Trophoblast cell (in vitro differentiated cells and primary cell): Measurements from ENCODE around the gene DPP6.

Experiments used
- DNase-seq, 2 donors: peaks; one replicate each; pipeline ENCODE4 v3.0.0-alpha.2; 2016
- H2AFZ ChIP-seq: 2 replicates; pipeline ENCODE4 v1.6.1; 2013; ENCODE audit warnings: low read length, moderate library complexity, mild to moderate bottlenecking; ENCODE audit not compliant: insufficient read depth, poor library complexity
- H2AK5ac ChIP-seq: 2 replicates; pipeline ENCODE4 v1.6.1; 2013; ENCODE audit warnings: mild to moderate bottlenecking, low read length
- H2BK120ac ChIP-seq: 2 replicates; pipeline ENCODE4 v1.6.1; 2013; ENCODE audit warnings: low read length, mild to moderate bottlenecking, moderate library complexity; ENCODE audit not compliant: insufficient read depth, poor library complexity
- H2BK12ac ChIP-seq: 2 replicates; pipeline ENCODE4 v1.6.1; 2013; ENCODE audit warnings: mild to moderate bottlenecking, low read length, moderate library complexity
- H2BK5ac ChIP-seq: 2 replicates; pipeline ENCODE4 v1.6.1; 2013; ENCODE audit warnings: low read length, low read depth, moderate library complexity, mild to moderate bottlenecking; ENCODE audit not compliant: poor library complexity
- H3K14ac ChIP-seq: 2 replicates; pipeline ENCODE4 v1.6.1; 2013; ENCODE audit warnings: mild to moderate bottlenecking, low read length
- H3K18ac ChIP-seq: 2 replicates; pipeline ENCODE4 v1.6.1; 2013; ENCODE audit warnings: mild to moderate bottlenecking, low read length
- H3K23ac ChIP-seq: 2 replicates; pipeline ENCODE4 v1.6.1; 2013; ENCODE audit warnings: low read length
- H3K27ac ChIP-seq: 2 replicates; pipeline ENCODE4 v1.5.1; 2013; ENCODE audit warnings: low read depth, mild to moderate bottlenecking, inconsistent platforms, low read length, moderate library complexity
- H3K27me3 ChIP-seq: 2 replicates; pipeline ENCODE4 v1.6.1; 2013; ENCODE audit warnings: inconsistent platforms, mild to moderate bottlenecking, low read length, moderate library complexity; ENCODE audit not compliant: insufficient read depth
- H3K36me3 ChIP-seq, 2 experiments: 1 replicate in 1 of 2; 2 replicates in 1 of 2; pipeline ENCODE4 v1.6.1; 2013; ENCODE audit warnings: low read length in 2 of 2, mild to moderate bottlenecking in 2 of 2, moderate library complexity in 1 of 2; ENCODE audit not compliant: insufficient read depth in 2 of 2, control insufficient read depth in 1 of 2
- H3K4ac ChIP-seq: 2 replicates; pipeline ENCODE4 v1.6.1; 2013; ENCODE audit warnings: low read depth, mild to moderate bottlenecking, low read length, moderate library complexity
- H3K4me1 ChIP-seq, 2 experiments: 1 replicate in 1 of 2; 2 replicates in 1 of 2; pipeline ENCODE4 v1.6.1; 2013; ENCODE audit warnings: low read length in 2 of 2, mild to moderate bottlenecking in 2 of 2, moderate library complexity in 1 of 2; ENCODE audit not compliant: insufficient read depth in 2 of 2, control insufficient read depth in 1 of 2
- H3K4me2 ChIP-seq: 2 replicates; pipeline ENCODE4 v1.6.1; 2013; ENCODE audit warnings: inconsistent platforms, mild to moderate bottlenecking, low read length, moderate library complexity
- H3K4me3 ChIP-seq: 2 replicates; pipeline ENCODE4 v1.5.1; 2013; ENCODE audit warnings: mild to moderate bottlenecking, low read depth, low read length, inconsistent platforms
- H3K79me1 ChIP-seq: one replicate; pipeline ENCODE4 v1.6.1; 2013; ENCODE audit warnings: low read length
- H3K79me2 ChIP-seq: 2 replicates; pipeline ENCODE4 v1.6.1; 2013; ENCODE audit warnings: low read length, mild to moderate bottlenecking; ENCODE audit not compliant: control insufficient read depth, insufficient read depth, poor library complexity
- H3K9ac ChIP-seq: 2 replicates; pipeline ENCODE4 v1.6.1; 2013; ENCODE audit warnings: mild to moderate bottlenecking, low read length
- H3K9me3 ChIP-seq: 2 replicates; pipeline ENCODE4 v1.6.1; 2013; ENCODE audit warnings: low read depth, mild to moderate bottlenecking, control low read depth, inconsistent platforms, low read length; ENCODE audit not compliant: insufficient read depth
- H4K12ac ChIP-seq: 2 replicates; pipeline ENCODE4 v1.6.1; 2013; ENCODE audit warnings: low read depth, mild to moderate bottlenecking, low read length, moderate library complexity
- H4K8ac ChIP-seq: 2 replicates; pipeline ENCODE4 v1.6.1; 2013; ENCODE audit warnings: low read depth, mild to moderate bottlenecking, low read length, moderate library complexity
- H4K91ac ChIP-seq: one replicate; pipeline ENCODE4 v1.6.1; 2013; ENCODE audit warnings: low read depth, mild to moderate bottlenecking, low read length, moderate library complexity
- WGBS: extraction: QIAGEN DNeasy Blood & Tissue Kit; methylation state at CpG from one replicate; pipeline ENCODE4 v1.1.7; 2013; ENCODE audit warnings: missing lambda C conversion rate; ENCODE audit not compliant: insufficient read length, insufficient coverage; ENCODE audit errors: extremely low coverage; 5-methylcytosine and 5-hydroxymethylcytosine counted together

The DPP6 gene

DNA sequence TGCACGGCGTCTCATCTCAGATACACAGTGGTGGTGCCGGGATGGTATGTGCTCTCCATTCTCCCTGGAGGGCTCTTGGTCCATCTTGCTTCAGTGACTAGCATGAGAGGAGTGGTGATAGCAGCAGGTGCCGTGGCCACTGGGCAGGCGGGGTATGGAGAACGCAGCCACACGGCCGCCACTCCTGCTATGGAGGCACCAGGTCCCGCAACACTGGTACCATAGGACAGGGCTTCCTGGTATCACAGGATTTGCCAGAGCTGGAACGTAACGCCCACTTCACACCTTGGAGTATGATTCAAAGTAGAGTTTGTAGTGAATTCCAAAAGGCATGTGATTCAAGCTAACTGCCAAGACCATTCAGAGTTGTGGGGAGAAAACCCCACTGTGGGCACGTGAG lies 284.1 kb downstream of the DPP6 start:
- Histone ChIP-seq H3K18ac (no peak overlapping the region), H3K27me3 (no peaks in the 10 kb centered on the region), H2BK12ac (no peak overlapping the region), H2AFZ (no peak overlapping the region), H2BK120ac (no peak overlapping the region), H3K4me2 (no peak overlapping the region), H3K27ac (no peak overlapping the region), H3K4me1 (no peaks in the 10 kb centered on the region), H2BK5ac (no peak overlapping the region), H3K14ac (no peak overlapping the region), H4K12ac (no peak overlapping the region), H3K23ac (no peak overlapping the region), H3K9me3 (no peaks in the 10 kb centered on the region), H3K4ac (no peak overlapping the region), H2AK5ac (no peak overlapping the region), H3K79me2 (no peaks in the 10 kb centered on the region), H3K36me3 (no peaks in the 10 kb centered on the region), H4K91ac (no peak overlapping the region), H3K79me1 (no peaks in the 10 kb centered on the region), H3K4me3 (no peak overlapping the region), H4K8ac (no peak overlapping the region), H3K9ac (no peak overlapping the region)
- WGBS, result no CpG with 5 or more reads among the region's 12 CpGs
- no peak for DNase-seq

DNA sequence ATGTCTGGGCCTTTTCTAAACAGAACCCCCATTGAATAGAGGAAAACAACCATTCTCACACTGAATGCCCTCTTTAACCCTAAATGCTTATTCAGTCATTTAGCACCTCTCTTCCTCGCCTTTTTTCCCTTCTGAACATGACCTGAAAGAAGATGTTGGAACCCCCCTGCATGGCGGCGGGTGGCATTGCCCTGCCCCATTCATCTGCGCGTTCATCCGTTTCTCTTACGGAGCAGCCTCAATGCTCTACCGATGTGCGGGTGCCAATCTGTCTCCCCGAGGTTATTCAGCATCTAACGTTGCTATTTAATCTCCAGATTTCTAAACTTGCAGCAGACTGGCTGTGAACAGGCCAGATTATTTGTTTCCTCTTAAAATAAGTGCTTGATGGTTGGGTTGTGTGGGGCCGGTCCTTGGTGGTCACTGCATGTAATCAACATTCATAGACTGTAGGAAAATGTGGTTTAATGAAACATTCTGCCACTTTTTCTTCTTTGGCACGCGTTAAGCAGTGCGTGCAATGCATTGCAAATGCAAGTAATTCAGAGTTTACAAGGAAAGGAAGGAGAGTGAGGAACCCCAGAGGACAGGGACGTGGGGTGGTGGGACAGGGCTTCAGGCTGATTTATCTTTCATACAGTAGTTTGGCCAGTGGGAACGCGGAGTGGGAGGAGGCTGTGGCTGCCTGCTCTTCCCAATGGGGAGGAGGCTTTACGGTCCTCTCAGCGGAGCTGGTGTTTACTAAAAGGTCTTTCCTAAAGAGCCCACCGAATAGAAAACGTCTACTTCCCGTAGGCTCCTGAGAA lies 286.7 kb downstream of the DPP6 start:
- no peaks in the 10 kb centered on the region for H3K27me3 ChIP-seq
- no peaks in the 10 kb centered on the region for H3K4me1 ChIP-seq
- no peak overlapping the region for H3K9ac ChIP-seq
- no peaks in the 10 kb centered on the region for H3K79me1 ChIP-seq
- H2BK5ac ChIP-seq, result no peak overlapping the region
- no peak overlapping the region for H4K12ac ChIP-seq
- WGBS, result no CpG with 5 or more reads among the region's 23 CpGs
- DNase-seq, result no peak
- H3K4me2 ChIP-seq, result no peak overlapping the region
- no peak overlapping the region for H2AFZ ChIP-seq
- peaks cover 2% of the 10 kb centered on the region for H3K9me3 ChIP-seq
- no peaks in the 10 kb centered on the region for H3K36me3 ChIP-seq
- H4K8ac ChIP-seq, result no peak overlapping the region
- no peak overlapping the region for H3K14ac ChIP-seq
- no peak overlapping the region for H3K4ac ChIP-seq
- H2BK12ac ChIP-seq, result no peak overlapping the region
- no peak overlapping the region for H2BK120ac ChIP-seq
- no peak overlapping the region for H2AK5ac ChIP-seq
- H3K27ac ChIP-seq, result no peak overlapping the region
- H3K18ac ChIP-seq, result no peak overlapping the region
- H3K79me2 ChIP-seq, result no peaks in the 10 kb centered on the region
- H4K91ac ChIP-seq, result no peak overlapping the region
- H3K4me3 ChIP-seq, result no peak overlapping the region
- H3K23ac ChIP-seq, result no peak overlapping the region

DNA sequence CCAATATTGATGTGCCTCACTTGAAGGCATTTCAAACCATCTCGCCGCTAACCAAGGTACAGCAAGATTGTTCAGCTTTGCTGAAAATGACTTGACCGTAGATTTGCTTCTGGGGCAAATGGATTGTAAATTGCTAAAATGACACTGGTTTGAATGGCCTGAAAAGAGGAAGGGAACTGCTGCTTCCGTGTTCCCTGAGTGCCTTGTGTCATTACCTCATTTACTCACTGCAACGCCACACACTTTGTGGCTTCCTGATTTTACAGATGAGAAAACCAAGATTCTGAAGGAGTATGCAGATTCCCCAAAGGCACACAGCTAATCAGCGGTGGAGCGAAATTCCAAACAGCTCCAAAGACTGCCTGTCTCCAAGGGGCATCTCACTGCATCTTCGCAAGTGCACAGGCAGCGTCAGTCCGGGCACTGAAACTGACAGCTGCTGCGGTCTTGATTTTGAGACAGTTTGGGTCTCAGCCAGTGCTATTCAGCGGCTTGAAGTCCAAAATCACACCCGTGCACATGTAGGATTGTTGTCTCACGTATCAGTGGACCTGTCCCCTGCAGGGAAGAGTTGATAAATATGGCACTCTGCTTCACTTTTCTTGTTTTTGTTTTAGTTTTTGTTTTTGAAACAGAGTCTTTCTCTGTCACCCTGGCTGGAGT lies 290.9 kb downstream of the DPP6 start:
- Histone ChIP-seq H3K4ac (no peak overlapping the region), H3K4me2 (no peak overlapping the region), H2AK5ac (no peak overlapping the region), H3K4me1 (no peaks in the 10 kb centered on the region), H3K27me3 (no peaks in the 10 kb centered on the region), H2BK12ac (no peak overlapping the region), H3K18ac (no peak overlapping the region), H2BK5ac (no peak overlapping the region), H4K8ac (no peak overlapping the region), H4K91ac (no peak overlapping the region), H2BK120ac (no peak overlapping the region), H2AFZ (no peak overlapping the region), H3K9me3 (peaks cover 4% of the 10 kb centered on the region), H4K12ac (no peak overlapping the region), H3K79me2 (no peaks in the 10 kb centered on the region), H3K14ac (no peak overlapping the region), H3K23ac (no peak overlapping the region), H3K36me3 (no peaks in the 10 kb centered on the region), H3K27ac (no peak overlapping the region), H3K79me1 (no peaks in the 10 kb centered on the region), H3K4me3 (no peak overlapping the region), H3K9ac (no peak overlapping the region)
- DNase-seq, result no peak
- no CpG with 5 or more reads among the region's 14 CpGs for WGBS

DNA sequence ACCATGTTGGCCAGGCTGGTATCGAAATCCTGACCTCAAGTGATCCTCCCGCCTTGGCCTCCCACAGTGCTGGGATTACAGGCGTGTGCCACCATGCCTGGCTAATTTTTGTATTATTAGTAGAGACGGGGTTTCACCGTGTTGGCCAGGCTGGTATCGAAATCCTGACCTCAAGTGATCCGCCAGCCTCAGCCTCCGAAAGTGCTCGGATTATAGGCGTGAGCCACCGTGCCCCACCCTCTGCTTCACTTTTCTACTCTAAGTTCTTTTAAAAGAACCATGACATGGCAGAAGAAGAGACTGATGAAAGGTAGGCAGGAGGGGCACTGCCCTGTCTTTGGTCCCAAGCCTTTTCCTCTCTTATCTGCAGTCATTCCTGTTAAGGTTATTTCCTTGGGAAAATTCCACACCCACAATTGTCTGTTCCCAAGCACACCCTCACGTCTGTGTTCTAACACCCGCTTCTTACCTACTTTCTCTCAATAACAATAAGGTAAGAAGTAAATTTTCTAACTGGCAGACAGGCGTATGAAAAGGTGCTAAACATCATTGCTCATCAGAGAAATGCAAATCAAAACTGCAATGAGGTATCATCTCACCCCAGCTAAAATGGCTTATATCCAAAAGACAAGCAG lies 291.7 kb downstream of the DPP6 start:
- no peak overlapping the region for H3K4me3 ChIP-seq
- H4K91ac ChIP-seq, result no peak overlapping the region
- no peak overlapping the region for H3K14ac ChIP-seq
- no peaks in the 10 kb centered on the region for H3K36me3 ChIP-seq
- WGBS, result no CpG with 5 or more reads among the region's 14 CpGs
- no peak overlapping the region for H3K9ac ChIP-seq
- H3K4ac ChIP-seq, result no peak overlapping the region
- DNase-seq, result no peak
- H2BK120ac ChIP-seq, result no peak overlapping the region
- H3K27ac ChIP-seq, result no peak overlapping the region
- H3K23ac ChIP-seq, result no peak overlapping the region
- H4K8ac ChIP-seq, result no peak overlapping the region
- H2BK12ac ChIP-seq, result no peak overlapping the region
- no peak overlapping the region for H2AK5ac ChIP-seq
- H2BK5ac ChIP-seq, result no peak overlapping the region
- H3K79me2 ChIP-seq, result no peaks in the 10 kb centered on the region
- H2AFZ ChIP-seq, result no peak overlapping the region
- H3K4me1 ChIP-seq, result no peaks in the 10 kb centered on the region
- no peak overlapping the region for H3K18ac ChIP-seq
- H3K4me2 ChIP-seq, result no peak overlapping the region
- no peak overlapping the region for H4K12ac ChIP-seq
- no peaks in the 10 kb centered on the region for H3K27me3 ChIP-seq
- peaks cover 4% of the 10 kb centered on the region for H3K9me3 ChIP-seq
- no peaks in the 10 kb centered on the region for H3K79me1 ChIP-seq
